ENCODE data around the gene RAB5IF. TPM values are rescaled to one million over a fixed set of nuclear protein-coding genes. Genes with fewer than 3 reads are reported as not detected.
A peak's percentile ranks its signal among the peaks of the same experiment; 100 is the strongest.

RAB5IF gene, protein sequence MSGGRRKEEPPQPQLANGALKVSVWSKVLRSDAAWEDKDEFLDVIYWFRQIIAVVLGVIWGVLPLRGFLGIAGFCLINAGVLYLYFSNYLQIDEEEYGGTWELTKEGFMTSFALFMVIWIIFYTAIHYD
- 292 and 305 TPM in 2 replicates for total RNA-seq (2016; rRNA removed; fragmentation: Illumina TruSeq; extraction: Trizol)
- total RNA-seq (2016; cell fraction: cytosol; rRNA removed; fragmentation: Illumina TruSeq; extraction: Trizol; ENCODE audit: low read depth), result 190 and 258 TPM in 2 replicates
- total RNA-seq (2016; cell fraction: insoluble cytoplasmic fraction; rRNA removed; fragmentation: Illumina TruSeq; extraction: Trizol), result 267 and 306 TPM in 2 replicates
- total RNA-seq (2016; cell fraction: membrane; rRNA removed; fragmentation: Illumina TruSeq; extraction: Trizol), result 365 and 437 TPM in 2 replicates
- 223 and 239 TPM in 2 replicates for total RNA-seq (2016; cell fraction: nucleus; rRNA removed; fragmentation: Illumina TruSeq; extraction: Trizol)
- 218 and 261 TPM in 2 replicates for polyA plus RNA-seq (2011; rRNA removed)
- 176 and 232 TPM in 2 replicates for polyA plus RNA-seq (2011; cell fraction: cytosol; rRNA removed)
- polyA plus RNA-seq (2011; cell fraction: nucleus; rRNA removed), result 176 and 181 TPM in 2 replicates
- polyA plus RNA-seq (2012), result 118 and 180 TPM in 2 replicates
- 222 and 320 TPM in 2 replicates for polyA plus RNA-seq (2016; cell fraction: cytosol; fragmentation: Illumina TruSeq; extraction: Trizol; ENCODE audit: low read depth)
- 310 and 340 TPM in 2 replicates for polyA plus RNA-seq (2016; cell fraction: insoluble cytoplasmic fraction; fragmentation: Illumina TruSeq; extraction: Trizol; ENCODE audit: low read depth)
- polyA plus RNA-seq (2016; cell fraction: membrane; fragmentation: Illumina TruSeq; extraction: Trizol; ENCODE audit: low read depth), result 323 and 387 TPM in 2 replicates
- 436 and 461 TPM in 2 replicates for polyA plus RNA-seq (2016; cell fraction: nucleus; fragmentation: Illumina TruSeq; extraction: Trizol; ENCODE audit: insufficient read depth, low read depth)
- 97.1 and 193 TPM in 2 replicates for polyA minus RNA-seq (2011; rRNA and poly(A)+ RNA removed; ENCODE audit: low replicate concordance)
- polyA minus RNA-seq (2011; cell fraction: cytosol; rRNA and poly(A)+ RNA removed), result 56.5 and 59.2 TPM in 2 replicates
- 46.6 and 50.2 TPM in 2 replicates for polyA minus RNA-seq (2011; cell fraction: nucleus; rRNA and poly(A)+ RNA removed)
- percentile 96 among the genes with signal in this experiment for Bru-seq, nascent RNA
- percentile 100 among the genes with signal in this experiment for BruChase-seq, experiment 1, labeled RNA remaining after a 6-hour chase
- percentile 99 among the genes with signal in this experiment for BruChase-seq, experiment 2, labeled RNA remaining after a 2-hour chase
- long read RNA-seq, experiment 1, transcript RAB5IF-202 (4 exons, 1,114 nt), result major isoform, 427 of 535 reads
- long read RNA-seq, experiment 1, transcript RAB5IF-201 (3 exons, 896 nt), result minor isoform, 9 of 535 reads
- long read RNA-seq, experiment 1, transcript RAB5IF-204 (5 exons, 1,170 nt), result minor isoform, 37 of 535 reads
- long read RNA-seq, experiment 1, transcript RAB5IF-206 (4 exons, 1,044 nt), result minor isoform, 8 of 535 reads
- long read RNA-seq, experiment 1, partial matches to known transcripts, result 9 of 535 reads
- long read RNA-seq, experiment 1, other reads (novel, unspliced or antisense), result 41 of 535 reads
- long read RNA-seq, experiment 2, transcript RAB5IF-201 (3 exons, 896 nt), result minor isoform, 15 of 704 reads
- long read RNA-seq, experiment 2, transcript RAB5IF-206 (4 exons, 1,044 nt), result minor isoform, 10 of 704 reads
- long read RNA-seq, experiment 2, transcript RAB5IF-202 (4 exons, 1,114 nt), result major isoform, 571 of 704 reads
- long read RNA-seq, experiment 2, transcript RAB5IF-204 (5 exons, 1,170 nt), result minor isoform, 40 of 704 reads
- long read RNA-seq, experiment 2, partial matches to known transcripts, result 32 of 704 reads
- long read RNA-seq, experiment 2, other reads (novel, unspliced or antisense), result 29 of 704 reads

- FAIRE-seq, result peak; percentile 94
- peak; percentile 83 for TF ChIP-seq BCL6 (CRISPR knock-in tag; IDR thresholded peaks at IDR 0.05)
- peak; percentile 98 for TF ChIP-seq ZFY (CRISPR knock-in tag; IDR thresholded peaks at IDR 0.05)
- TF ChIP-seq ZNF556 (CRISPR knock-in tag; IDR thresholded peaks at IDR 0.05; ENCODE audit: borderline replicate concordance), result peak; percentile 94
- no peak; the same call in none of the 2 replicates for TF ChIP-seq ZFP90 (CRISPR knock-in tag; IDR thresholded peaks at IDR 0.05; ENCODE audit: borderline replicate concordance)
- TF ChIP-seq ZNF557 (CRISPR knock-in tag; IDR thresholded peaks at IDR 0.05), result 0 out of 2 replicates have a peak, but pooled peaks have one; percentile 76
- TF ChIP-seq CBX2 (IDR thresholded peaks at IDR 0.05; ENCODE audit: low read depth, low read length), result no peak
- peak; percentile 64; the same call in 1 of the 2 replicates for TF ChIP-seq CBX2 (CRISPR knock-in tag; IDR thresholded peaks at IDR 0.05; ENCODE audit: low read depth)
- TF ChIP-seq, protein P1, sequence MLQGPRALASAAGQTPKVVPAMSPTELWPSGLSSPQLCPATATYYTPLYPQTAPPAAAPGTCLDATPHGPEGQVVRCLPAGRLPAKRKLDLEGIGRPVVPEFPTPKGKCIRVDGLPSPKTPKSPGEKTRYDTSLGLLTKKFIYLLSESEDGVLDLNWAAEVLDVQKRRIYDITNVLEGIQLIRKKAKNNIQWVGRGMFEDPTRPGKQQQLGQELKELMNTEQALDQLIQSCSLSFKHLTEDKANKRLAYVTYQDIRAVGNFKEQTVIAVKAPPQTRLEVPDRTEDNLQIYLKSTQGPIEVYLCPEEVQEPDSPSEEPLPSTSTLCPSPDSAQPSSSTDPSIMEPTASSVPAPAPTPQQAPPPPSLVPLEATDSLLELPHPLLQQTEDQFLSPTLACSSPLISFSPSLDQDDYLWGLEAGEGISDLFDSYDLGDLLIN (CRISPR knock-in tag; IDR thresholded peaks at IDR 0.05; ENCODE audit: borderline replicate concordance), result peak; percentile 90; the same call in 1 of the 2 replicates
- TF ChIP-seq ZMYM4 (CRISPR knock-in tag; IDR thresholded peaks at IDR 0.05), result peak; percentile 100
- TF ChIP-seq ZNF207 (IDR thresholded peaks at IDR 0.05; ENCODE audit: borderline replicate concordance), result no peak
- TF ChIP-seq SNAI1 (CRISPR knock-in tag; IDR thresholded peaks at IDR 0.05; ENCODE audit: borderline replicate concordance), result no peak; the same call in 1 of the 2 replicates
- peak; percentile 73; the same call in 1 of the 2 replicates for TF ChIP-seq SIX4 (CRISPR knock-in tag; IDR thresholded peaks at IDR 0.05)
- 0 out of 2 replicates have a peak, but pooled peaks have one; percentile 3 for TF ChIP-seq ZNF775 (CRISPR knock-in tag; IDR thresholded peaks at IDR 0.05; ENCODE audit: borderline replicate concordance)
- TF ChIP-seq GFI1 (CRISPR knock-in tag; IDR thresholded peaks at IDR 0.05; ENCODE audit: borderline replicate concordance), result no peak
- no peak for TF ChIP-seq NR1H2 (CRISPR knock-in tag; IDR thresholded peaks at IDR 0.05; ENCODE audit: borderline replicate concordance, low read depth)
Measured at GRCh38 chr20:36605399-36606157, at the start of gene RAB5IF. Gene RAB5IF, plus strand, starts transcription at chr20:36605779. Its CDS starts 173 bp downstream, at chr20:36605952.

More at GRCh38 chr20:36605399-36606157, at the start of gene RAB5IF:
- H4K20me1 ChIP-seq (ENCODE audit: insufficient read depth, low read length), result no peaks in the 10 kb centered on the region
- POLR2A ChIA-PET, result interaction anchor here (0.7 to 6.6 kb wide), 31 partner anchors 8 to 651 kb away, joined by 3 to 167 read pairs (median 5); partner anchors contain the start of genes DSN1, NDRG3, RBL1 and SCAND1
- under 1% methylated on average over 60 of the region's 90 CpGs for WGBS (ENCODE audit: low lambda C conversion rate)
- H3K4me3 ChIP-seq (replicated peaks in 1 of 3; ENCODE audit: insufficient read depth in 1 of 3, low read depth in 2 of 3, low read length in 3 of 3), result peak within 1 kb of the TSS; percentile 88 to 98 (median 98)
- no TSS peak for BruUV-seq (replicated peaks)
- DNase-seq (ENCODE audit: low spot score), result peak; percentile 99
- CTCF ChIA-PET (ENCODE audit: low intra/inter-chr PET ratio, low total read pairs), result interaction anchor here (1.1 to 1.8 kb wide), 6 partner anchors 13 to 99 kb away, joined by 3 to 15 read pairs (median 6); no protein-coding TSS in a partner anchor
- H3K4me2 ChIP-seq (ENCODE audit: low read depth, low read length), result peak within 1 kb of the TSS; percentile 90
- no peaks in the 10 kb centered on the region; a peak in 1 of 5 replicates for H3K27me3 ChIP-seq (ENCODE audit: control insufficient read depth in 1 of 2, insufficient read depth in 2 of 2, low read length in 2 of 2)
- peak within 1 kb of the TSS; percentile 98 for H3K9ac ChIP-seq (ENCODE audit: insufficient read depth, low read depth, low read length)
- H3K27ac ChIP-seq (ENCODE audit: extremely low read length, insufficient read depth, low read length), result peak within 1 kb of the TSS; percentile 81
- H2AFZ ChIP-seq (ENCODE audit: low read length), result peak within 1 kb of the TSS; percentile 70
- intact Hi-C loops (cut with micrococcal nuclease; ENCODE audit: unreplicated experiment) (loop anchor here (1.0 to 2.0 kb wide), 3 partner anchors 32 to 137 kb away; partner anchors contain the start of gene TGIF2), in situ Hi-C loops (cut with HindIII; ENCODE audit: extremely low pct_ligation_motif_present, low pct_unique_long_range_greater_than_20kb) (no loop called here)
- peaks cover 8 to 25% of the 10 kb centered on the region in 2 experiments for H3K36me3 ChIP-seq (replicated peaks in 1 of 2; ENCODE audit: control insufficient read depth in 1 of 2, insufficient read depth in 2 of 2, low read length in 2 of 2)
- H3K4me1 ChIP-seq (ENCODE audit: insufficient read depth, low read length), result peaks cover 27% of the 10 kb centered on the region
- peaks cover 28% of the 10 kb centered on the region for H3K79me2 ChIP-seq (ENCODE audit: insufficient read depth, low read length)
- peak; percentile 94 for ATAC-seq
- no peaks in the 10 kb centered on the region for H3K9me3 ChIP-seq (ENCODE audit: low read length)

All from HepG2 (cell line).